ENCODE results near the gene CABLES1.
"Not testable (repeated sequence)": the region's sequence is repeated elsewhere in the genome, so short reads cannot be mapped to it uniquely, and the experiment has no call there.

CABLES1 gene, protein sequence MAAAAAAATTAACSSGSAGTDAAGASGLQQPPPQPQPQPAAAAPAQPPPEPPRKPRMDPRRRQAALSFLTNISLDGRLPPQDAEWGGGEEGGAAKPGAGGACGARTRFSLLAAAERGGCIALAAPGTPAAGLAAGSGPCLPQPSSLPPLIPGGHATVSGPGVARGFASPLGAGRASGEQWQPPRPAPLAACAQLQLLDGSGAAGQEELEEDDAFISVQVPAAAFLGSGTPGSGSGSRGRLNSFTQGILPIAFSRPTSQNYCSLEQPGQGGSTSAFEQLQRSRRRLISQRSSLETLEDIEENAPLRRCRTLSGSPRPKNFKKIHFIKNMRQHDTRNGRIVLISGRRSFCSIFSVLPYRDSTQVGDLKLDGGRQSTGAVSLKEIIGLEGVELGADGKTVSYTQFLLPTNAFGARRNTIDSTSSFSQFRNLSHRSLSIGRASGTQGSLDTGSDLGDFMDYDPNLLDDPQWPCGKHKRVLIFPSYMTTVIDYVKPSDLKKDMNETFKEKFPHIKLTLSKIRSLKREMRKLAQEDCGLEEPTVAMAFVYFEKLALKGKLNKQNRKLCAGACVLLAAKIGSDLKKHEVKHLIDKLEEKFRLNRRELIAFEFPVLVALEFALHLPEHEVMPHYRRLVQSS

DNA sequence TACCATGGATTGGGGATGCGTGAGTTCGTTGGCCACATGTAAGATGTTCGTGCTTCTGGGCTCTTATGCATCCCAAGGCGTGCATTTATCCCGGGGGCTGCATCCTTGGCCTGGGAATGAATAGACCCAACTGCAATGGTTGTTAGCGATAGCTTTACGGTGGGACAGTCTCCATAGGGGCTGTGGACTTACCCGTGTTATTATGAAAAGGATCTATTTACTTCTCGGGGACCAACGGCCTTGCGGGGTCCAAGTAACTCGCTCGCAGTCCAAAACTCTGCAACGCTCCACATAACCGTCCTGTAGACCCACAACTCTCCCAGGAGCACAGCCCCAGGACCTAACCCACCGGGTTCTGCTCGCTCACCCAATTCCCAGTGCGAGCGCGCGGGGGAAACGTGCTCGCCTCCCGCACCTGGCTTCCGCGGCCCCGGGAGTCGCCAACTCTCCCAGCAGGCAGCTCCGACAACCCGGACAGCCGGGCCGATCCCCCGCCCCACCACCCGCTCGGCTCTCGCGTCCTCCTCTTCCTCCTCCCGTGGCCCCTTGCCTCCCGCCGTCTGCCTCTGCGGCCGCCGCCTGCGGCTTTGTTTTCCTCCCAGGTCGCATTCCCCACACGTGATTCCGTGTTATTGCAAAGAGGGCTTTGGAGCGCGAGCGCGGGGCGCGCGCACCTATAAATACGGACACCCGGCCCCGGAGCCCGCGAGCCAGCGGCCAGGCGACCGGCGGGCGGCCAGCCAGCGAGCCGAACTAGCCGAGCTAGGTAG is at the start of gene CABLES1:
Gene CABLES1 (plus strand): TSS at position 706 of the 770 bp plus-strand sequence. CDS start 278 bp downstream, outside the sequence.
- DNase-seq, result no peak

DNA sequence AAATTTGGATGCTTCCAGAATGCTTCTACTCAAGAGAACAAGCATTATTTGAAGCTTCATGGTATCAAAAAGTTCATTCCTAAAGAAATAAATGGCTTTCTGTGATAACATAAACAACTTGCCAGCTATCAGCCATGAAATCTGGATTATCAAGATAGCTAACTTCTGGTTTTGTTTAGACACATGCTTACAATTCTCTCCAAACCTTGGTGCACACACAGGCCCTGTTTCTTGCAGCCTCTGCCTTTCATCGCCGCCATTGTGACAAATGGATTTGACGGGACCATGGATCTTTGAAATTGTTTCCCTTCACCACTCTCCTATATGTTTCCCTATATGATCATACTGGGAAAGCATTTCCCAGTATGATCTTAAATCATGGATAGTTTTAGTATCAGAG is 47.9 kb upstream of the CABLES1 start:
- DNase-seq, result no peak

DNA sequence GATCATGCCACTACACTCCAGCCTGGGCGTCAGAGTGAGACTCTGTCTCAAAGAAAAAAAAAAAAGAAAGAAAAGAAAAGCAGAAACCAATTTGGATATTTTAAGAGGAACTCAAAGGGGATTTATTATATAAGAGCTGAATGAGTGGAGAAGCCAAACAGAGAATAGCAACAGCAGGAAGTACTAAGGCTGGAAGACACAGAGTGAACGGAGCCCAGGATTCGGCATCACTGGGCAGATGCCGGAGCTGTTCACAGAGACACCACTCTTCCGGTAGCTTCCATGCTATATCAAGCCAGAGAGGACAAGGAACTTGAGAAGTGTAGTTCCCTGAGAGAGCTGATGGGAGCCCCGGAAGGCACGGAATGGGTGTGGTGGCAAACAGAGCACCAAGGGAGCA is 47.0 kb upstream of the CABLES1 start:
- DNase-seq, result no peak

DNA sequence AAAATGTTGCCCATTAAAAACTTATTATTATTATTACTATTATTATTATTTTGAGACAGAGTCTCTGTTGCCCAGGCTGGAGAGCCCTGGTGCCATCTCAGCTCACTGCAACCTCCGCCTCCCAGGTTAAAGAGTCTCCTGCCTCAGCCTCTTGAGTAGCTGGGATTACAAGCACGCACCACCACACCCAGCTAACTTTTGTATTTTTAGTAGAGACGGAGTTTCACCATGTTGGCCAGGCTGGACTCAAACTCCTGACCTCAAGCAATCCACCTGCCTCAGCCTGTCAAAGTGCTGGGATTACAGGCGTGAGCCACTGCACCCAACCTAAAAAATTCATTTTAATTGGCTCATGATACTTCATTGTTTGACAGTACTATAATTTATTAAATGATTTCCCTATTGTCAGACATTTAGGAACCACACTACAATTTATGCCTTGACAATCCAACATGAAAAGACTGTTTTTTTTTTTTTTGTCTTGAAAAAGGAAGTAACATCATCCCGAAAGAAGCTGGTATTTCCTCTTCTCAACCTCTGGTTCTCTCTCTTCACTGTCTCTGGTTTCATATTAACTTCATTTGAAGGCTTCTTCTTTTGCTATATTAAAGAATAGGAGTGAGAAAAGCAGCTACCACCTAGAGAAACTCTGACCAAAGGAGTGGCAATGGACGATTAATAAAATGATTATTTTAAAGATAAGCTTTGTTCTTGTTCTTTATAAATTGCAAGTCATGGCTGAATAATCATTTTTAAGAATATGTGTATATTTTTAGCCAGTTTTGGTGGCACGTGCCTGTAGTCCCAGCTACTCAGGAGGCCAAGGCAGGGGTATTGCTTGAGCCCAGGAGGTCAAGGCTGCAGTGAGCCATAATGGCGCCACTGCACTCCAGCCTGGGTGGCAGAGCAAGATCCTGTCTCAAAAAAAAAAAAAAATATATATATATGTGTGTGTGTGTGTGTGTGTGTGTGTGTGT is 44.0 kb upstream of the CABLES1 start:
- DNase-seq, result not testable (repeated sequence)

DNA sequence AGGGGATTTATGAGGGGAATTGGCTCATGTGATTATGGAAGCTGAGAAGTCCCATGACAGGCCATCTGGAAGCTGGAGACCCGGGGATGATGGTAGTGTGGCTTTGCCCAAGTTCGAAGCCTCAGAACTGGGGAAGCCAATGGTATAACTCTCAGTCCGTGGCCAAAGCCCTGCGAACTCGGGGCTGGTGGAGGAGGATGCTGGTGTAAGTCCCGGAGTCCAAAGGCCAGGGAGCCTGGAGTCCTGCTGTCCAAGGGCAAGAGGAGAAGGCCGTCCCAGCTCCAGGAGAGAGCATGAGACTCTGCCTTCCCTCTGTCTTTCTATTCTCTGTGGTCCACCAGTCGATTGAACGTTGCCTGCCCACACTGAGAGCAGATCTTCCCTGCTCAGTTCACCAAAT is 43.2 kb upstream of the CABLES1 start:
- no peak for DNase-seq

DNA sequence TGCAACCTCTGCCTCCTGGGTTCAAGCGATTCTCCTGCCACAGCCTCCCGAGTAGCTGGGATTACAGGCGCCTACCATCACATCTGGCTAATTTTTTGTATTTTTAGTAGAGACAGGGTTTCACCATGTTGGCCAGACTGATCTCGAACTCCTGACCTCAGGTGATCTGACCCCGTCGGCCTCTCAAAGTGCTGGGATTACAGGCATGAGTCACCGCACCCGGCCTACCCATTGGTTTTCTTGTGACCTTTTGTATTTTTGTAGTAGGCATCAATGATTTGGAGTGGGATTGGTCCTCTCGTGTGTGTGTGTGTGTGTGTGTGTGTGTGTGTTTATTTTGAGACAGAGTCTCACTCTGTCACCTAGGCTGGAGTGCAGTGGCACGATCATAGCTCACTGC is 42.2 kb upstream of the CABLES1 start:
- not testable (repeated sequence) for DNase-seq

DNA sequence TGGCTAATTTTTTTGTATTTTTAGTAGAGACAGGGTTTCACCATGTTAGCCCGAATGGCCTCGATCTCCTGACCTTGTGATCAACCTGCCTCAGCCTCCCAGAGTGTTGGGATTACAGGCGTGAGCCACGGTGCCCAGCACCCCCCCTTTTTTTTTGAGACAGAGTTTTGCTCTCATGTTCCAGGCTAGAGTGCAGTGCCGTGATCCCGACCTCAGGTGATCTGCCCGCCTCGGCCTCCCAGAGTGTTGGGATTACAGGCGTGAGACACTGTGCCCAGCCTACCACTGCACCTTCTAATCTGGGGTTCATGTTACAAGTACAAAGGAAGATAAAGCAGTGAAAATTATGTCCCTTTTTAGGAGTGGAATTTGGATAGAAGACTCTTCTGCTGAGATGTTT is 41.5 kb upstream of the CABLES1 start:
- no peak for DNase-seq

DNA sequence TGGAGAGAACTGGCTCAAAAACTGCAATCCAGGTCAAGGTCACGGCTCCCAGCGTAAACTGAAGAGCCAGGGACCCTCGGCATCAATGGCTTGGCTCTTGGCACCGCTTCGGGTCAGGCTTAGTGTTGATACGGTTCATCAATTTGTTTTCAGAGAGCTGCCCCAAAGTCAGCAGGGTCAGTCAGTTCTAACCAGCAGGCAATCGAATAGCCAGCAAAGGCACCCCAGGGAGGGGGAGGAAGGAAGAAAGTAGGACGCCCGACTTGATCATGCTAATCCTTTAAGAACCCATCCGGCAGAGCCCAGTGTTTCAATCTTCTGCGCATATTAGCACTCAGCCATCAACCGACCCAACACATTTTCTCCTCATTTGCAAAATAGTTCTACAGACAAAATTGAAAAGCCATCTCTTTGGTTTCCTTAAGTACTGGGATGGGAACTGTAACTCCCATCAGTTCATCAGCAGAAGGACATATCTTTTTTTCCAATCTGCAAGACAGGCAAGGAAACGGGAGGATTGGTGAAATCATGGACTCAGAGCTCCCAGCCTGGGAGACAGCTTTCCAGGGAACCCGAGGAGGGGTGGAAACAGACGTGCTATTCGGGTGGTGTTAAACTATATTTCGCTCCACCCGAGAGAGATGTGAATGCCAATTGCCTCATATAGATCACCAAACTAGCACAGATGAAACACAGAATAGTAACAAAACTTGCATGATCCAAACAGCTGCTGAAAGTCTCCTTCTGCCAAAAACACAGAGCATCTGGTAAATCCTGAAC is 40.7 kb upstream of the CABLES1 start:
- DNase-seq, result no peak

DNA sequence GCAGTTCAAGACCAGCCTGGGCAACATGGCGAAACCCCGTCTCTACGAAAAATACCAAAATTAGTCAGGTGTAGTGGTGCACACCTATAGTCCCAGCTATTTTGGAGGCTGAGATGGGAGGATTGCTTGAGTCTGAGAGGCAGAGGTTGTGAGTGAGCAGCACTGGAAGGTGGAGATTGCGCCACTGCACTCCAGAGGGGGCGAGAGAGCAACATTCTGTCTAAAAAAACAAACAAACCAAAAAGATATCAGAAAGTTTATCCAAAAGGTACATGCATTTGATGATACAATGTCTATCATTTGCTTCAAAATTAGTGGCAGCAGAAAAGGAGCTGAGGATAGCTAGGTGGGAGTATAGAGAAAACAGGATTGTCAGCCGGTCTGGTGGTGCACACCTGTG is 39.8 kb upstream of the CABLES1 start:
- DNase-seq, result no peak

DNA sequence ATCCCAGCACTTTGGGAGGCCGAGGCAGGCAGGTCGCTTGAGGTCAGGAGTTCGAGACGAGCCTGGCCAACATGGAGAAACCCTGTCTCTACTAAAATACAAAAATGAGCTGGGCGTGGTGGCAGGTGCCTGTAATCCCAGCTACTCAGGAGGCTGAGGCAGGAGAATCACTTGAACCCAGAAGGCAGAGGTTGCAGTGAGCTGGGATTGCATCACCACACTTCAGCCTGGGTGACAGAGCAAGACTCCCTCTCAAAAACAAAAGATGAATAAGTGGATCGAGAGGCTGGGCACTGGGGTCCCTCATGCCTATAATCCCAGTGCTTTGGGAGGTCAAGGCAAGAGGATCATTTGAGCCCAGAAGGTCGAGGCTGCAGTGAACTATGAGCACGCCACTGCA is 38.3 kb upstream of the CABLES1 start:
- DNase-seq, result not testable (repeated sequence)

DNA sequence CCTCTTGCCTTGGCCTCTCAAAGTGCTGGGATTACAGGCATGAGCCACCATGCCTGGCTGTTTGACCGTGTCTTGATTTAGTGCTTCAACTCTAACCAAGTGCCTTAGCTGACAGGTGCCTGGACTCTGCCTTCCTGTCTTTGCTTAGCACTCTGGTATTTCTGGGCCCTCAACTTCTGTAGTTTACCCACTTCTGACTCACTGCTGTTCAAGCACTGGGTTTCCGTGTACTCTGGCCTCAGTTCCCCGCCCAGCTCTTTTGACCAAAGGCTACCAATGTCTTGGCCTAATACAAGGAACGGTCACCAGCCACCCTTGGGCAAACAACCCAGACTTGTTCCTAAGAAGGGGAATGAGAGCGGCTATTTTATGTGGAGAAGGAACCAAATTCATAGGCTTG is 35.7 kb upstream of the CABLES1 start:
- DNase-seq, result no peak

DNA sequence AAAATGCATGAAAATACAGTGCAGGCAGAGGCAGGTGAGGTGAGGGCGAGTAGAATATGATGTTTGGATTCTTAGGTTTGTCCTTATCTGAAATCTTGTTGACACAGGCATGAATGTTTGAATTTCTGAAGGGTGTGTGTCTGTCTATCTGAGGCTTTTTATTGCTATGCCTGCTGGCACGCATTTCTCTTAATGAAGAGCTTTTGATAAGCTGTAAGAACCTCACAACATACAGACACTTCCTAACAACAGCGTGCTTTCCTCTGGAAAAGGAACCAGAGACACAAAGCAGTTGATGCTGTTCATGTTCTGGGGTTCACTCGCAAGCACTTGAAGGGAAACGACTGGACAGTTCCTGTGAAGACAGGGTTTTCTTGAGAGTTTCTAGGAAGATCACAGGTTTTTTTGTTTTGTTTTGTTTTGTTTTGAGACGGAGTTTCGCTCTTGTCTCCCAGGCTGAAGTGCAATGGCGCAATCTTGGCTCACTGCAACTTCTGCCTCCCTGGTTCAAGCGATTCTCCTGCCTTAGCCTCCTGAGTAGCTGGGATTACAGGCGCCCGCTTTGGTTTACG is 33.3 kb upstream of the CABLES1 start:
- DNase-seq, result no peak

DNA sequence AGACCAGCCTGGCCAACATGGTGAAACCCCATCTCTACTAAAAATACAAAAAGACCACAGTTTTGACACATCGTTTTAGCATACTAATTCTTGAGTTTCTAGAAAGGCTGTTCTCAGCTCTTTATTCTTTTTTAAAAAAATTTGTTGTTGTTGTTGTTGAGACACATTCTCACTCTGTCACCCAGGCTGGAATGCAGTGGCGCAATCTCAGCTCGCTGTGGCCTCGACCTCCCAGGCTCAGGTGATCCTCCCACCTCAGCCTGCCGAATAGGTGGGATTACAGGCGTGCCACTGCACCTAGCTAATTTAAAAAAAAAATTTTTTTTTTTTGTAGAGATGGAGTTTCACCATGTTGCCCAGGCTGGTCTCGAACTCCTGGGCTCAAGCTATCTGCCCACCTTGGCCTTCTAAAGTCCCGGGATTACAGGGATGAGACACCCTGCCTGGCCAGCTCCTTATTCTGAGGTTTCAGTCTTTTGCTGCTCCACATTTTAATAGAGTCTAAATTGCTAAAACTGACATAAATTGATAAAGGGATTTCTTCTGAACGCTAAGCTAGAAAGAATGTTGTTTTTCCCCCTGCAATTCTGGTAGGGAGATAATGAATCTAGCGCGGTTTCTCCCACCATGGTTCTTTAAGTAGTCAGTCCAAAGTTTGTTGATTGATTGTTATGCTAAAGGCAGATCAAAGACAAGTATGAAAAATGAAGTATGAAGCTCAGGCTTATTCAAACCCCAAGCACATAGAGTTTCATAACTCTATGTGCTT is 32.6 kb upstream of the CABLES1 start:
- DNase-seq, result no peak

DNA sequence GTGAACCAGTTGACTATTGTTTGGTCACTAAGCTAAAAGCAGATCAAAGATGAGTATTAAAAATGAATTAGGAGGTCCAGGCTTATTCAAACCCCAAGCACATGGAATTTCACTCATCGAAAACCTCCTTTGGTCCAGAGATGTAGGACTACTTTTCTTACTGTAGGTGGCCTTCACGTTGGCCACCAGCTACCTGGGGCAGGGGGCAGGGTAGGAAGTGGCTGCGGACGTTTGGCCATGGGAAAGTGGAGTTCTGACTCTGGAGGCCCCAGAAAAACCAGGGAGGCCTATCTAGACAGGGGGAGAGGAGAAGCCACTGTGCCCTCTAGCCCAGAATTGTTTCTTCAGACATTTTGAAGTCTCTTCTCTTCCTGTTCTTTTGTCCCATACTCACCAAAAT is 31.8 kb upstream of the CABLES1 start:
- DNase-seq, result no peak

DNA sequence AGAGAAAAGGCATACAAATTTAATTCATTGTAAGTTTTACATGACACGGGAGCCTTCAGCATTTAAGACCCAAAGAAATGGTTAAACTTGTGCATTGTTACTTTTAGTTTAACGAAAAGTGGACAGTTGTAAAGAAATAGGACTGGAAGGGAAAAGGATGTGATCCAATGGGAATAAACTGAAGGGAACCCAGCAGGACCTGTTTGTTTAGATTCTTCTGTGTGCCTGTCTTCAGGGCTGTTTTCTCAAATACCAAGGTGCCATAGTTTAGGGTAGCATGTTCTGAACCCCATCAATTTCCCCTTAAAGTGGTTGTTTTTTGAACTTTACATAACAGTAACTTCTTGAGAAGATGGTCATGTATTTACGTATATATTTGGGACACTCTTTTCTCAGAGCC is 30.3 kb upstream of the CABLES1 start:
- DNase-seq, result no peak

DNA sequence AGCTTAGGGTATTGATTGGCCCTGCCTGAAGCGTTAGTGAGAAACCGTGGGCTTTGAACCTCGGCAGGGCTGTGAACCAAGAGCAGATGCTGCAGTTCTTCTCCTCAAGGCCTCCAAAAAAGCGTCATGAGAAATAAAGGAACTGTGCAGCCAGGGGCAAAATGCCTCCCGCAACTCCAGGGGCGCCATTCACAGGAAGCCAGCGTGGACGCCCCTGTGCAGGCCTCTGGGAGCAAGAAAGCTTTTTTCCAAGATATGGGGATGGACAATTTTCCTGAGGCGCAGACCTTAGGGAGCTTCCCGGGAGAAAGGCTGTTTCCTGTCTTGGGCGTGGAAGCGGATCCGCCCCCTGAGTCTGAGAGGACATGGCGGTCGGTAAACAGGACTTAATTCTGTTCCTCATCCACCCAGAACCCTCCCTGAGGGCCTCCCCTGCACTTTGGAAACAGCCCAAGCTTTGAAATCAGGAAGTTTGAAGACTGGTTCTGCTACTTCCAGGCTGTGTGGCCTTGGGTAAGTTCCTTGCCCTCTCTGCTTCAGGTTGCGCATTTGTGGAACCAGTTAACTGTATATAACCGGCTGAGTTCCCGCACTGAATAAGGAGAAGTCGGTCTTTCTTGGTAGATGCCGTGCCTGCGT is 29.6 kb upstream of the CABLES1 start:
- DNase-seq, result no peak

DNA sequence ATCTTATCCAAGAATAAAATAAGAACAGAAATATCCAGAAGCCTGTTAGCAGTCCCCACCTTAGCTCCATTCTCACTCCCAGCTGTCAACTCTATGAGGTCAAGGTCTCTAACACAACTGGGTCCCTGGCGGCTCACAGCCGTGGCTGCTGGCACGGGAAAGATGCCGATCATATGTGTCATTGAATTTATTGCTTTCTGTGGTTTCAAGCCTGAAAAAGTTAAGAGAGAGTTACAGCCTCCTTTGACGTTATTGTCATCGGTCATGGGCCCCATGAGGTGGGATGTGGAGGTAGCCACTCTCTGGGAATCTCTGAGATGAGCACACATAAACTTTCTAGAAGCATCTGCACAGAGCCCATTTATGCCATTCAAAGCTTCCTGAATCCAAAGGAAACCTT is 28.7 kb upstream of the CABLES1 start:
- no peak for DNase-seq

DNA sequence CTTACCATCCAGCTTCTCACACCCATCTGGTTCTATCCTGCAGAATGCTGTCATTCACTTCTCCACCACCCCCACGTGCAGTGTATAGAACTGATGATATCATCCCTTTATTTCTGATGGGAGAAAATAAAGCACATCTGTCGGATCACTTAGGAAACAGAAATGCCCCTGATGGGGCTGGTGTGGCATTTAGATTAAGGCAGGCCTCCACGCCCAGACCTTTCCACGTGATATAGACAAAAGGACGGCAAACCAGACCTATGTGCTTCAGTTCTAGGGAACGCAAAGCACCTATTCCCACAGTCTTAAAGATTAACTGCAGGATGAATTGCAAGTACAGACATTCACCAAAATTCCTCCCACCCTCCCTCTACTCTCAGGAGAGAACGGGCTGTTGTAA is 27.6 kb upstream of the CABLES1 start:
- no peak for DNase-seq

DNA sequence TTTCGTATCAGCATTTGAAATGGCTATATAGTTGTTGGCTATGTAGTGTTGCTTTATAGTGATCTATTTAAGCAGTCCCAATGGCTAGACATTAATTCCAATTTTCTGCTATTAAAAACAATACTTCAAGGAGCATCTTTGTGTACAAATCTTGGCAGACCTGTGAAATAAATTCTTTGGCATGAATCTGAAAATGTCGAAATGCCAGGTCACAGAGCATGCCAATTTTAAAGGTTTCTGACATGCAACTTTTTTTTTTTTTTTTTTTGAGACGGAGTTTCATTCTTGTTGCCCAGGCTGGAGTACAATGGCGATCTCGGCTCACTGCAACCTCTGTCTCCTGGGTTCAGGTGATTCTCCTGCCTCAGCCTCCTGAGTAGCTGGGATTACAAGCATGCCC is 26.8 kb upstream of the CABLES1 start:
- DNase-seq, result no peak

DNA sequence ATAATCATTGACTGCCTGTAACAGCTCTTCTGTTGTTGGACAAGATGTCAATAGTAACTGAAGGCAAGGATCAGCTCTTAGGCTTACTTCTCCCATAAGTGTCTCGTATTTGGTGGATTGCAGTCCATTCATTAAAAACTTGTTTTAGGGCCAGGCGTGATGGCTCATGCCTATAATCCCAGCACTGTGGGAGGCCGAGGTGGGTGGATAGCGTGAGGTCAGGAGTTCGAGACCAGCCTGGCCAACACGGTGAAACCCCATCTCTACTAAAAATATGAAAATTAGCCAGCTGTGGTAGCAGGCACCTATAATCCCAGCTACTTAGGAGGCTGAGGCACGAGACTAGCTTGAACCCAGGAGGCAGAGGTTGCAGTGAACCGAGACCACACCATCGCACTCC is 26.1 kb upstream of the CABLES1 start:
- DNase-seq, result not testable (repeated sequence)
